Effector memory CD8-positive, alpha-beta T cell (primary cell): ENCODE measurements around the gene RGS12.
A peak's percentile ranks its signal among the peaks of the same experiment; 100 is the strongest.

Experiments used
- ATAC-seq: fragments of 150-1000 bp; cut with Tn5 transposase; replicated peaks from 2 replicates; pipeline ENCODE4 v1.10.0; 2021; ENCODE audit warnings: mild to moderate bottlenecking, moderate library complexity
- DNase-seq, 3 experiments: peaks; one replicate each; pipeline ENCODE4 v3.0.0; 2021
- H3K27ac Mint-ChIP-seq, 2 donors: one replicate each; pipeline ENCODE4 v1.8.0; 2022; ENCODE audit warnings: mild to moderate bottlenecking in 2 of 2, mixed read lengths in 2 of 2, moderate library complexity in 2 of 2
- H3K27me3 Mint-ChIP-seq, 2 donors: one replicate each; pipeline ENCODE4 v1.8.0; 2022; ENCODE audit warnings: mixed read lengths in 2 of 2
- H3K36me3 Mint-ChIP-seq: one replicate; pipeline ENCODE4 v1.8.0; 2022; ENCODE audit warnings: mild to moderate bottlenecking, moderate library complexity, mixed read lengths; ENCODE audit not compliant: insufficient read depth
- H3K4me1 Mint-ChIP-seq, 2 donors: one replicate each; pipeline ENCODE4 v1.8.0; 2022; ENCODE audit warnings: low read depth in 2 of 2, mixed read lengths in 2 of 2
- H3K4me3 Mint-ChIP-seq, 2 donors: one replicate each; pipeline ENCODE4 v1.8.0; 2022; ENCODE audit warnings: mild to moderate bottlenecking in 2 of 2, mixed read lengths in 2 of 2, moderate library complexity in 2 of 2
- H3K9me3 Mint-ChIP-seq, 2 donors: one replicate each; pipeline ENCODE4 v1.8.0; 2022; ENCODE audit warnings: mixed read lengths in 2 of 2

The RGS12 gene

GRCh38 chr4:3280466-3280865 is 12.4 kb upstream of the RGS12 start:
- ATAC-seq: no peak

GRCh38 chr4:3283483-3283882 is 9.3 kb upstream of the RGS12 start:
- Mint-ChIP-seq H3K36me3 (peaks cover 3% of the 10 kb centered on the region), H3K27me3 (peaks cover 35 to 59% of the 10 kb centered on the region in 2 donors), H3K4me1 (no peaks in the 10 kb centered on the region), H3K9me3 (no peaks in the 10 kb centered on the region), H3K27ac (no peak overlapping the region), H3K4me3 (no peak overlapping the region)
- no peak for DNase-seq
- ATAC-seq: no peak

More at GRCh38 chr4:3280466-3280865, 12.4 kb upstream of the RGS12 start:
- H3K9me3 Mint-ChIP-seq: no peaks in the 10 kb centered on the region
- no peak overlapping the region for H3K27ac Mint-ChIP-seq
- peaks cover 3% of the 10 kb centered on the region for H3K36me3 Mint-ChIP-seq
- no peak overlapping the region for H3K4me3 Mint-ChIP-seq
- DNase-seq: no peak
- H3K27me3 Mint-ChIP-seq: peaks cover 27 to 47% of the 10 kb centered on the region in 2 donors
- H3K4me1 Mint-ChIP-seq: no peaks in the 10 kb centered on the region

GRCh38 chr4:3283916-3284315 is 8.9 kb upstream of the RGS12 start:
- DNase-seq (no peak), ATAC-seq (no peak)
- Mint-ChIP-seq H3K27me3 (peaks cover 35 to 63% of the 10 kb centered on the region in 2 donors), H3K4me1 (no peaks in the 10 kb centered on the region), H3K4me3 (no peak overlapping the region), H3K27ac (no peak overlapping the region), H3K36me3 (peaks cover 3% of the 10 kb centered on the region), H3K9me3 (no peaks in the 10 kb centered on the region)

- no peak overlapping the region for H3K4me3 Mint-ChIP-seq
- H3K4me1 Mint-ChIP-seq: no peaks in the 10 kb centered on the region
- H3K9me3 Mint-ChIP-seq: no peaks in the 10 kb centered on the region
- no peak overlapping the region for H3K27ac Mint-ChIP-seq
- DNase-seq (no peak), ATAC-seq (no peak)
- no peaks in the 10 kb centered on the region for H3K36me3 Mint-ChIP-seq
- H3K27me3 Mint-ChIP-seq: peaks cover 35 to 71% of the 10 kb centered on the region in 2 donors
Observed at GRCh38 chr4:3284734-3285557, 7.9 kb upstream of the RGS12 start.

- DNase-seq (no peak), ATAC-seq (peak; percentile 37)
- Mint-ChIP-seq H3K27ac (no peak overlapping the region), H3K4me3 (no peak overlapping the region), H3K27me3 (peaks cover 35 to 71% of the 10 kb centered on the region in 2 donors), H3K36me3 (no peaks in the 10 kb centered on the region), H3K9me3 (no peaks in the 10 kb centered on the region), H3K4me1 (no peaks in the 10 kb centered on the region)
Observed at GRCh38 chr4:3285558-3286334, 7.1 kb upstream of the RGS12 start.

GRCh38 chr4:3286335-3287175 is 6.3 kb upstream of the RGS12 start:
- H3K4me3 Mint-ChIP-seq: no peak overlapping the region
- H3K27me3 Mint-ChIP-seq: peaks cover 32 to 68% of the 10 kb centered on the region in 2 donors
- H3K4me1 Mint-ChIP-seq: peaks cover 2% of the 10 kb centered on the region in 2 donors
- H3K27ac Mint-ChIP-seq: no peak overlapping the region
- DNase-seq (no peak), ATAC-seq (no peak)
- no peaks in the 10 kb centered on the region for H3K36me3 Mint-ChIP-seq
- no peaks in the 10 kb centered on the region for H3K9me3 Mint-ChIP-seq

GRCh38 chr4:3287271-3287971 is 5.4 kb upstream of the RGS12 start:
- no peak overlapping the region for H3K4me3 Mint-ChIP-seq
- ATAC-seq (no peak), DNase-seq (no peak)
- H3K27ac Mint-ChIP-seq: no peak overlapping the region
- no peaks in the 10 kb centered on the region for H3K9me3 Mint-ChIP-seq
- peaks cover 3% of the 10 kb centered on the region for H3K36me3 Mint-ChIP-seq
- peaks cover 28 to 68% of the 10 kb centered on the region in 2 donors for H3K27me3 Mint-ChIP-seq
- H3K4me1 Mint-ChIP-seq: peaks cover 6 to 7% of the 10 kb centered on the region in 2 donors

- DNase-seq (no peak), ATAC-seq (no peak)
- Mint-ChIP-seq H3K36me3 (peaks cover 3% of the 10 kb centered on the region), H3K4me1 (peaks cover 6 to 7% of the 10 kb centered on the region in 2 donors), H3K4me3 (no peak overlapping the region), H3K27ac (no peak overlapping the region), H3K27me3 (peaks cover 22 to 62% of the 10 kb centered on the region in 2 donors), H3K9me3 (no peaks in the 10 kb centered on the region)
Observed at GRCh38 chr4:3287972-3288570, 4.8 kb upstream of the RGS12 start.

GRCh38 chr4:3288571-3289094 is 4.2 kb upstream of the RGS12 start:
- ATAC-seq (no peak), DNase-seq (no peak)
- Mint-ChIP-seq H3K4me1 (peaks cover 9 to 10% of the 10 kb centered on the region in 2 donors), H3K9me3 (no peaks in the 10 kb centered on the region), H3K4me3 (no peak overlapping the region), H3K36me3 (peaks cover 3% of the 10 kb centered on the region), H3K27me3 (peaks cover 16 to 56% of the 10 kb centered on the region in 2 donors), H3K27ac (no peak overlapping the region)

- Mint-ChIP-seq H3K27ac (no peak overlapping the region), H3K9me3 (no peaks in the 10 kb centered on the region), H3K4me1 (peaks cover 18% of the 10 kb centered on the region in 2 donors), H3K36me3 (peaks cover 3% of the 10 kb centered on the region), H3K4me3 (no peak overlapping the region), H3K27me3 (peaks cover 8 to 43% of the 10 kb centered on the region in 2 donors)
- ATAC-seq: no peak
- no peak for DNase-seq
Observed at GRCh38 chr4:3290476-3290875, 2.3 kb upstream of the RGS12 start.

- ATAC-seq (no peak), DNase-seq (no peak)
- H3K9me3 Mint-ChIP-seq: no peaks in the 10 kb centered on the region
- H3K36me3 Mint-ChIP-seq: peaks cover 3% of the 10 kb centered on the region
- no peak overlapping the region for H3K27ac Mint-ChIP-seq
- peaks cover 18% of the 10 kb centered on the region in 2 donors for H3K4me1 Mint-ChIP-seq
- no peak overlapping the region for H3K4me3 Mint-ChIP-seq
- H3K27me3 Mint-ChIP-seq: peaks cover 8 to 41% of the 10 kb centered on the region in 2 donors
Observed at GRCh38 chr4:3290889-3291321, 1.9 kb upstream of the RGS12 start.

GRCh38 chr4:3291411-3291968 is 1.3 kb upstream of the RGS12 start:
- Mint-ChIP-seq H3K27me3 (peaks cover 7 to 35% of the 10 kb centered on the region in 2 donors), H3K9me3 (no peaks in the 10 kb centered on the region), H3K36me3 (peaks cover 3% of the 10 kb centered on the region), H3K4me1 (peaks cover 18 to 22% of the 10 kb centered on the region in 2 donors), H3K4me3 (peak overlapping the region; percentile 85 to 96), H3K27ac (peak overlapping the region; percentile 86 to 90)
- DNase-seq (no peak), ATAC-seq (no peak)
